Hematopoietic multipotent progenitor cell treated with erythropoietin and hydrocortisone succinate and interleukin-3 and kit ligand, for 17 days (in vitro differentiated cells): Measurements from ENCODE around the gene DOHH.

Experiments
- DNase-seq: peaks from one replicate; pipeline ENCODE4 v3.0.0-alpha.2; 2015; ENCODE audit warnings: low spot score

Gene DOHH

GRCh38 chr19:3441089-3441985 lies 59.1 kb downstream of the DOHH start:
- no peak for DNase-seq
